HG03039 (cell line): ENCODE data around the gene ZNF407.

Experiments
- ATAC-seq: cut with Tn5 transposase; IDR thresholded peaks from one replicate; pipeline ENCODE4 v1.9.1; 2021; ENCODE audit warnings: mild to moderate bottlenecking, moderate library complexity; ENCODE audit not compliant: unreplicated experiment

The ZNF407 gene

DNA sequence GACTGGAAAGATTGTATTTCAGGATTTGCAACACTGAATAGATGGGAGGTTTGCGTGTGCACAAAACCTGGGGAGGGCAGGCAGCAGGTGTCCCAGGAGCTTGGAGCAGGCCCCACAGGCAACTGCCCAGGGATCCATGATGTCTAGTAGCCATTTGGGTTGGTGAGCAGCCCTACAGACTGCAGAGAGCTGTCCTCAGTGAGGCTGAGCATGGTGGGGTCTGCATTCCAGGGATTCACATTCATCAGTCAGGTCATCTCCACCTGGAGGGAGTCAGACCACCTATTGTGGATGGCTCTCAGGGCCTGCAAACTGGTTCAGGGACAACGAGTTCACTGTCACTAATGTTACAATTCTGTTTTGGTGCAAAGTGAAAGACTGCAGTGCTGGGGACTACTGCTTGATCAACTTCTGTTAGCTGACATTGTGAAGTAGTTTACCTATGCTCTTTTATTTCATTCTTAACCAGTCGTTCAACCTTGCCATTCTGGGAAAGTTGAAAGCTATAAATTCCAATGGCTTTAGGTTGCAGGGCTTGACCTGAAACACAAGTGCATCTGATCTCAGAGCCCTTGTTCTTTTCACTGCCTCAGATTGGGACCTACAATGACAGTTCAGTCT is 222.6 kb downstream of the ZNF407 start:
- ATAC-seq, result no peak

DNA sequence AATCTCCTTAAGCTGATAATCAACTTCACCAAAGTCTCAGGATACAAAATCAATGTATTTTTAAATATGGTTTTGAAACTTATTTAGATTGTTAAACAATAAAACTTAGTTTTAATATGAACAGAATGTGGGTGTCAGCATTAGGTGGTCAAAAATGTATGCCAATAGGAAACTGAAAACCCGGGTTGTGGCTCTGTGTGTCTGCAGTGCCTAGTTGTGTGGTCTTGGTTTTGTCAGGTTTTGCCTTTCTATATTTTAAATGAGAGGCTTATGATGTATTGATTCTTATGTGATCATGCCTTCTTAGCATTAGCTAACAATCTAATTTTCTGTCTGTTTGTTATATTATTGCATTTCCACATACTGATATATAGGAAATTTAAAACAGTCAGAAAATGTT is 227.8 kb downstream of the ZNF407 start:
- no peak for ATAC-seq

- no peak for ATAC-seq
These were observed 228.9 kb downstream of the ZNF407 start for GRCh38 chr18:74826572-74826971.

DNA sequence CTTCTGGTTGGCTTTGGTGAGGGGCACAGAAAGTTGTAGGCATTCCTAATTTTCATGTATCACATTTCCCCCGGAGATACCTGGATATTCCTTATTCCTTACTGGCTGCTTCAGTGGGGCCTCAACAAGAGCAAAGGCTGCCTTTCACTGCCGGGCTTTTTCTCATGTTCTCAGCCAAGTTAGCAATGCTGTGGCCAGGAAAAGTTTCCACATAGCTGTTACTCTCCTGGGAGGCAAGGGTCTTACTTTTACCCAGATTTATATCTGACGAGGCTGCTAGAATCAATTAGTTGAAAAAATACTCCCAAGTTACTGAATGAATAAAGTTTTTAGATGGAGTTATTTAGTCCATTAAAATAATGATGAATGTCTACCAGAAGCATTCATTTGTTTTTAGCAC is 230.5 kb downstream of the ZNF407 start:
- no peak for ATAC-seq

GRCh38 chr18:74831571-74832250 is 234.0 kb downstream of the ZNF407 start:
- ATAC-seq, result no peak

- no peak for ATAC-seq
These were observed 234.7 kb downstream of the ZNF407 start for GRCh38 chr18:74832381-74832780.

- ATAC-seq, result no peak
These were observed 235.3 kb downstream of the ZNF407 start for GRCh38 chr18:74832999-74833398.

- no peak for ATAC-seq
These were observed 237.0 kb downstream of the ZNF407 start for GRCh38 chr18:74834424-74835309.

DNA sequence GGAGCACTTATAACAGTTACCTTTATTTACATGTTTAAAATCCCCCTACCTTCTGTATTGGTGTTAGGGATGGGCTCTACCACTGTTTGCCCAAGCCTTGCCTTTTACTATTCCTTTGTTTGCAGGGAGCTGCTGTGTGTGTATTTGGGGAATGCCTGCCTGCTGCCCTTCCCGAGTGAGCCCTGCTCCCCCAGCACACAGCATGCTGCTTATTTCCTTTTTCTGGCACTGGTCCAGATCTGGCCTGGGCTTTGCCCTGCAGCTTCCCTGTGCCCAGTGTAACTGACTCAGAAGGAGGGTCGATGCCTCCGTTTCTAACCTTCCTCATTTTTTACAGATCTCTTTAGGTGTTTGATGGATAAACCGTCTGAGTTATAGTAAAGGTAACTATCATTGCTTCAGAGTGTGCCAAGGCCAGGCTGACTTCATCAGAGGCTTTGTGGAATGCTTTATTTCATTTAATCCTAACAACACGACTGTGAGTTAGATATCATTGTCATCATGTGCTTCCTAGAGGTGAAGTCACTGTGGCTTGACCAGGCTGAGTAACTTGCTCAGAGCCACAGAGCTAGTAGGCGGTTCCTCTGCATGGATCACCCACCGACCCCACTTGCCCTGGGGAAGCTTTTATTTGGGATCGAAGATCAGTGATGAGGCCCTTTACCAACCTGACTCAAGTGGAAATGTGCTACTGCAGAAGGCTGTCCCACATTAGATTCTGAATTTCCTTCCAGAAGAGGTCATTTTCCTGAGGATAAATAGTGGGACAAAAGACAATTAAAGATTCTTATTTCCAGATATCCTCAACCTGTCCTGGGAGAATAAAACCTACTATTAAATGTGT is 238.8 kb downstream of the ZNF407 start:
- no peak for ATAC-seq

- no peak for ATAC-seq
These were observed 243.0 kb downstream of the ZNF407 start for GRCh38 chr18:74840492-74841167.

GRCh38 chr18:74841248-74841647 is 243.6 kb downstream of the ZNF407 start:
- ATAC-seq, result no peak

GRCh38 chr18:74849301-74849700 is 251.6 kb downstream of the ZNF407 start:
- ATAC-seq, result no peak

GRCh38 chr18:74856434-74856833 is 258.8 kb downstream of the ZNF407 start:
- ATAC-seq, result no peak

DNA sequence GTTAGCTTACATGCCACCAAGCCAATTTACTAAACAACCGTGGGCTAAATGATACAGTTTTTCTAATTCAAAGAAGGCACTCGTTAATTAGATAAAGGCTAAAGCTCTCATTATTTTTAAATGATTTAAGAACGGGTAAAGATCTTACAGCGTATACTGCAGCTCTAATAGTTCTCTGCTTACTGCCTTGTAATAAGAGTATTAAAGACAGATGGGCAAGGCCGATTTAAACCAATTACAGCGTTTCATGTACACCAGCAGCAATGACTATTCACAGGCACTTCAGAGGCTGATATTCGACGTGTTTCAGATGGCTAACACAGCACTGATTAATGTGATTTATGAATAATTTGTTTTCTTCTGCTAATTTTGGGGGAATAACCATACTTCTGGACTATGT is 259.3 kb downstream of the ZNF407 start:
- no peak for ATAC-seq

DNA sequence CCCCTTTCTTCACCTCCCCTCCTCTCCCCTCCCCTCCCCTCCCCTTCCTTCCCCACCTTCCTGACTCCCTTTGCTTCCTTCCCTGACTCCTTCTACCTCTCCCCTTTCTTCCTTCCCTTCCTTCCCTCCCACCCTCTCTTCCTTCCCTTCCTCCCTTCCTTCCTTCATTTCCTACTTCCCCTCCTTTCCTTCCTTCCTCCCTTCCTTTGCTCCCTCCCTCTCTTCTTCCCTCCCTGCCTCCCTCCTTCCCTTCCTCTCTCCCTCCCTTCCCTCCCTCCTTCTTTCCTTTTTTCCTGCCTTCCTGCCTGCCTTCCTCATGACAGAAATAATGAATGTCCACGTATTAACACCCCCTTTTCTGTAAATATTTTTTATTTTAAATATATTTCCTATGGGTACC is 260.2 kb downstream of the ZNF407 start:
- no peak for ATAC-seq

DNA sequence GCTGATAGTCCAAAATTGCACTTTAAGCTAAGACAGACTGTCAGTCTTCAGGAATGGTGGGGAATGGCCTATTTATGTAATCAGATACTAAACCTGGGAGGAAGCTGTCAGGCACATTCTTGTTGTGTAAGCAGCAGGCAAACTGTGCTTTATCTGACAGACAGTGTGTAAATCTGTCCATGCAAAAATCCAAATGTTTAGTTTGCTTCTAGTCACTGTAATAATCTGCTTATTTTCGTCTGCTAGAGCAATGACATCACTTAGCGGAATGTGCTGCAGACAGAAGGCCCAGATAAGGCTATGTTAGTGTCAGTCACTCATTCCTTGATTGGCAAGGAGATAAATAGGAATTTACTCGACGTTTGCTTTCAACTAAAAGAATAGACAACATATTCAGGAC is 263.5 kb downstream of the ZNF407 start:
- ATAC-seq, result no peak

GRCh38 chr18:74862094-74862493 is 264.4 kb downstream of the ZNF407 start:
- ATAC-seq, result no peak

DNA sequence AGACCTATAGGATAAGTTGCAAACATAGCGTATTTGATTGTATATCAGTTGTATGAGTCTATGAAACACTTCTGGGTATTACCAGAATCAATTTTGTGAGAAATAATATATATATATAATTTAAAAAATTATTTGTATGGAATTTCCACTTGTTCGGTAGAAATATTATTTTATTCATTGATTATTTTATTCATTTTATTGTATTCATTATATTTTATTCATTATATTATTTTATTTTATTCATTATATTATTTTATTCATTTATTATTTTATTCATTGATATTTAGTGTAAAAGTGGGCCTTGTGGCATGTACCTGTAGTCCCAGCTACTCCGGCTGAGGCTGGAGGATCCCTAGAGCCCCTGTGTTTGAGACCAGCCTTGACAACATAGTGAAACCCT is 268.9 kb downstream of the ZNF407 start:
- no peak for ATAC-seq

- ATAC-seq, result no peak
These were observed 270.8 kb downstream of the ZNF407 start for GRCh38 chr18:74868461-74868860.
